Activated T-helper 1 cell treated with Interleukin-2 at 50 U/mL for 16 hours (primary cell): ENCODE results near the gene DPH1.

Source experiments
- DNase-seq: peaks from one replicate; pipeline ENCODE4 v3.0.0-alpha.2; 2020; ENCODE audit warnings: low read depth

Gene DPH1

DNA sequence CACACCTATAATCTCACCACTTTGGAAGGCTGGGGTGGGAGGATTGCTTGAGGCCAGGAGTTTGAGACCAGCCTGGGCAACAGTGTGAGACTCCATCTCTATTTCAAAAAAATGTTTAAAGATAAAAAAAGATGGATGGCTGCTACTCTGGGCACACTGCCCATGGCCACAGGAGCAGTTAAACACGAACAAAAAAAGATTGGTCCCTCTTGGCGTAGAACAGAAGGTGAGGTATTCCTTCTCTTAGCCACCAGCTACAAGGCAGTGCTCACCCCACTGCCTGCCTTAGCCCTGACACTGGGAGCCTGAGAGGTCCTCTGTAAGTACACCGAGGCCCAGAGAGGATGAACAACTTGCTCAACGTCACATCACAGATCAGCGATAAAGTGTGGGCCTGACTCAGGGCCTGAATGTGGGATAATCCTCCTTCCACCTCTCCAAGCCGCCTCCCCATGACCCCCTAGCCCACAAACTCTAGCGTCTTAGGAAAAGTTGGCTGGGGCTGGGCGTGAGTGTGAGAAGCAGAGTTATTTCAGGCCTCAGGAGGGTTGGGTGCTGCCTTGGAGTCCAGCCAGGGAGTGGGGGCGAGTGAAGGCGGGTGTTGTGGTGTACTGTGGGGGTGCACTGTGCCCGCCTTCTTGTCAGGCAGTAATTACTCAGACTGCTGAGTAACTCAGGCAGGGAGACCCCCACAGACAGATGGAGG lies 2.3 kb upstream of the DPH1 start:
- no peak for DNase-seq

DNA sequence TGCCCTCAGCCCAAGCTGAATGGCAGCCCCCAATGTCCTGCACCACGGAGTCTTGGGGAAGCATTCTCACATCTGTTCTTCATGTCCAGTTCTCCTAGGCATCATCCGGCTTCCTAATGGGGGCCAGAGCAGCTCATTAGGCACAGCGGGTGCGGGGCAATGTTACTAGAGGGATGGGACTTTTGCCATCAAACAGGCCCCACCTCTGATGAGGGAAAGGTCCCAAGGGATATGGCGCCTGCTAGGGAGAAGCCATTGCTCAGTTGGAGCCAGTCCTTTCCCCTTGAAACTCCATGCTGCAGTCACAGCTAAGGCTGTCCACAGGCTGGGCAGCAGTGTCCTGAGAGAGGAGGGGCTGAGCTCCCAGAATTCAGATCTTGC lies 1.7 kb upstream of the DPH1 start:
- no peak for DNase-seq

DNA sequence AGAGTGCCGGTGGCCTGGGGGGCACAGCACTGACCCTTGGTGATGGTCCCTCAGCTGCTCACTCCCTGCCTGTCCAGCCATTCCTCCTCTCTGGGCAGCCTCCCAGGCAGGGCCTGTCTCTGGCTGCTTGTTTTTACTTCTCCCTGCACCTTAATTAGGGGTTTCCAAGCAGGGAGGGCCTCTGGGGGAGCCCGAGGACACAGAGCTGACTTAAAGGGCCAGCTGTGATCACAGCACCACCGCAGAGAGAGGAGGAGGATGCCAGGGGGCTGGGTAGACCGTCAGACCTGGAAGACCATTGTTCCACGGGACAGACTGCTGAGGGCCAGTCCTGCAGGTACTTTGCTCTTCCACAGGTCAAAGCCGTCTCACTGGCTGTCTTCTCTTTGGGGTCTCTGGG lies 1.2 kb upstream of the DPH1 start:
- DNase-seq, result no peak

DNA sequence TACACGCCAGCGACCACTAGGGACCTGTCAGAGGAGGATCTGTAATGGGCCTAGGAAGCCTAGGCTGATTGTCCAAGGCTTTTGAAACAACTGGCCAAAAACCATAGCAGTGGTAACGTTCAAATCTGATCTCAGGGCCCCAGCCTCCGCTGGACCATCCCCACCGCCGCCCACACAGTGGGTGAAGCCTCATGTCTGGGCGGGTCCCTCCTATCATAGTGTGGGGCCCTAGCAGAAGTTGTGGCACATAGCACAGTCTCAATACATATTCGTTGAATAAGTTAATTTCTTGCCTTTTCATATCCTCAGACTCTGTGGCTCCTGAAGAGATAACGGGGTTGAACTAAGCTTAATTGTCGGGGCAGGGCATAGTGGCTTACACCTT lies 818 bp downstream of the DPH1 start:
- DNase-seq, result no peak

DNA sequence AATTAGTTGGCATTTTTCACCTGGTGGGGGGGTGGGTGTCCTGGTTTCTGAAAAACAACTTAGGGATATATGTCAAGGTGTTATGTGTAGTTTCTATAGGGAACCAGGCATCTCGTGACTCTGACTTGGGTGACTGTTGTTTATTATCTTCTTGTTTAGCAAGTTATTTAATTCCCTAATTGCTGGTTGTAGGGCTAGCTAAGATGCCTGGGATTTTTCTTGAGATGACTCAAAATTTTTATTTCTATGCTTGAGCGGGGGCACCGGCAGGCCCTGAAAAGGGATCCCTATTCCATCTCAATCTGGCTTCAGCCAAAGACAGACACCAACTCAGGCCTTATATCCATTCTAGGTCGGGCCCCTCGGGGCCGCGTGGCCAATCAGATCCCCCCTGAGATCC lies 3.2 kb downstream of the DPH1 start:
- no peak for DNase-seq

DNA sequence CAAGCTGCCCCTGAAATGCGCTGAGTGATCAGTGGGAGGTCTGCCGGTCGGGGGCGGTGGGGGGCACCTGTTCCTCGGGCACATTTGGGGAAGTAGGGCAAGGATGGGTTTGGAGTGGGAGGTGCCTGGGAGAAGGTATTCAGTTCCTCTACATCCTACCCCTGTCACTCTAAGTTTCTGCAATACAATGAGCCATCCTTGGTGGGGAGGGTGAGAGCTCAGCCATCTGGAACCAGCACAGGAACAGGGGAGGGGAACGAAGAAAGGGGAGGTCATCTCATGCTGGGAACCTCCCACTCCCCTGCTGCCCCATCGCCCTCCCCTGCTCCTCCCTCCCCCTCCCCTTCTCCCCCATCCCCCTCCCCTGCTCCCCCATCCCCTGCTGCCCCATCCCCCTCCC lies 4.2 kb downstream of the DPH1 start:
- DNase-seq, result no peak

DNA sequence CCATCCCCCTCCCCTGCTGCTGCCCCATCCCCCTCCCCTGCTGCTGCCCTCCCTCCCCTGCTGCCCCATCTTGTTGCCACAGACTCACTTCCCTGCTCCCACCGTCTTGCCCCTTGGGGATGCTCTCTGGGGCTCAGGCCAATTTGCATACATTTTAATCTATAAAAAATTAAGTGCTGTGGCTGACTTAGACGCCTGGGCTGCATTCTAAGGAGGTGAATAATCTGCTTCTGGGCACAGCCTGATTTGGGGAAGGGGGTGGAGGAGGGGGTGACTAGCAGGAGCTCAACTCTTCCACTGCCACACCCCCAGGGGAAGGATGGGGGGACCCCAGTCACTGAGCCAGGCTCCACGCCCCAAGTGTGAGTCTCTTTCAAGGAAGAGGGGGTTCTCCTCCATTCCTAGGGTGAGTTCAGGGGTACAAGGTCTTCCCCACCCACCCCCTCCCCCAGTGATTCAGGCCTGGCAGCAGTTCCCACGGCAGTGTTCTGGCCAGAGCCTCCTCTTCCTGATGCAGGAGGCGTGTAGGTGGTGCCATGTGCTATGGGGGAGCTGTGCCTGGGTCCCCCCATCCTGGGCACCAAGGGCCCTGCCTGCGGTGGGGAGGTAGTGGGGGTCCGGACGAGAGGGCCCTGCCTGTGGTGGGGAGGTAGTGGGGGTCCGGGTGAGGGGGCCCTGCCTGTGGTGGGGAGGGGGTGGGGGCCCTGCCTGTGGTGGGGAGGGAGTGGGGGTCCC lies 5.0 kb downstream of the DPH1 start:
- no peak for DNase-seq

DNA sequence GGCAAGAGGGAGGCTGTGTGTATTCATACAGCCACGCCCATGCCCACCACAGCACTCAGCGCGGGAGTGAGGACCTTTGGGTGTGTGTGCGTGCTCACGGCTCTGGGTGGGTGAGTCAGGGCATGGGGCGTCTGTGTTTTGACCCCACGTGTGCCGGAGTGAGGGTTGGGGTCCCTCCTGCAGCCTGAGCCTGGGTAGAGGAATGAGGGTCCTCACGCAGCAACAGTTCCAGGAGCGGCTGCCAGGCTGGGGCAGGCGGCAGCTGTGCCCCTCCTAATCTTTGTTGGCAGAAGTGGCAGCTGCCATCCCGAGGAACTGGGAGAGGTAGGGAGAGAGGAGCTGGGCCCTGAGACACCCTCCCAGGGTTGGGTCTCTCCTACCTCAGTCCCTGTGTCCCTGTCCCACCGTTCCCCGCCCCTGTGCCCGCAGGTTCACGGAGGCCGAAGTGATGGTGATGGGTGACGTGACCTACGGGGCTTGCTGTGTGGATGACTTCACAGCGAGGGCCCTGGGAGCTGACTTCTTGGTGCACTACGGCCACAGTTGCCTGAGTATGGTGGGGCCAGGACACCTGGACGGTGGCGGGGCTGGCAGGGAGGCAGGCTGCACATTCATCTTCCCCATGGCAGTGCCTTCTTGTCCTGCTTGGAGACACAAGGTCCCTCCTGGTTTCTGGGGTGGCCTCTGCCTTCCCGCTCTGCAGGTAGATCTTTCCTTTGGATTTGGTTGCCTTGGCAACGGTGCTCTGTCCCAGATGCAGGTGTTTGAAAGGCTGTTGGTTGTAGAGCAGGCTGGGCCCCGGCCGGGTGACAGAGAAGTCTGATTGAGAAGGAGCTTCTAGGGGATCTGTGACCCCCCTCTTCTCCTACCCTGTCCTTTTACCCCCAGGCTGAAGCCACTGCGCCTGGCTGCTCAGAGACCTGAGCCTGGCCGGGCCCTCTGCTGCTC lies 5.9 kb downstream of the DPH1 start:
- DNase-seq, result no peak

DNA sequence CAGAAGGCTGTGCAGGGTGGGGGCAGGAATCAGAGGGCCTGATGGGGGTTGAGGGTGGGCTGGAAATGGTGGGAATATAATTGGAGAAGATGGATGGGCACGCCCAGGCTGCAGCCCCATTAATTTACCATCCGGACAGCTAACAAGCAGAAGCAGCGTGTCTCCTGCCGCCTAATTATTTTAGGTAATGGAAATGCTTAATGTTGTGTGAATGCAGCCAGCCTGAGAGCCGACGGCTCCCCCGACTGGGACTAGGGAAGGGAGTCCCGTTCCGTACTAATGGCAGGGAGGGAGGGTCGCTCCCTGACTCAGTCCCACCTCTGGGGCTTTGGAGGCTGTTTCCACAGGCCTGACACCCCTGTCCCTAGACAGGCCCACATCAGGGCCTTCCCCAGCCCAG lies 7.2 kb downstream of the DPH1 start:
- no peak for DNase-seq

DNA sequence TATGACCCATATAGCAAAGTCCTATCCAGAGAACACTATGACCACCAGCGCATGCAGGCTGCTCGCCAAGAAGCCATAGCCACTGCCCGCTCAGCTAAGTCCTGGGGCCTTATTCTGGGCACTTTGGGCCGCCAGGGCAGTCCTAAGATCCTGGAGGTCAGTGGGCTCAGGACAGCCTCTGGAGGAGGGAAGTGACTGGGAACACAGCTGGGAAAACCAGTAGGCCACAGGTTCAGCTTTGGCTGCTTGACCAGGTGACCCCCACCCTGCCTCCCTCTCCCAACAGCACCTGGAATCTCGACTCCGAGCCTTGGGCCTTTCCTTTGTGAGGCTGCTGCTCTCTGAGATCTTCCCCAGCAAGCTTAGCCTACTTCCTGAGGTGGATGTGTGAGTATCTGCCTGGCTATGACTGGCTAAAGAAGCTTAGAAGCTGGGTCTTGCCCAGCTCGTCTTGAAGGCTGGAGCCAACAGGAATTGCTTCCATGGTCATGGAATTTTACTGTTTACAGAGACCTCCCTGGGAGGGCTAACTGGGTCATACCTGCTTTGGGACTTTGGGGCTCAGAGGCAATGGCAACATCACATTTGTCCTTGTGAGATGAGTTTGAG lies 10.4 kb downstream of the DPH1 start:
- DNase-seq, result no peak

DNA sequence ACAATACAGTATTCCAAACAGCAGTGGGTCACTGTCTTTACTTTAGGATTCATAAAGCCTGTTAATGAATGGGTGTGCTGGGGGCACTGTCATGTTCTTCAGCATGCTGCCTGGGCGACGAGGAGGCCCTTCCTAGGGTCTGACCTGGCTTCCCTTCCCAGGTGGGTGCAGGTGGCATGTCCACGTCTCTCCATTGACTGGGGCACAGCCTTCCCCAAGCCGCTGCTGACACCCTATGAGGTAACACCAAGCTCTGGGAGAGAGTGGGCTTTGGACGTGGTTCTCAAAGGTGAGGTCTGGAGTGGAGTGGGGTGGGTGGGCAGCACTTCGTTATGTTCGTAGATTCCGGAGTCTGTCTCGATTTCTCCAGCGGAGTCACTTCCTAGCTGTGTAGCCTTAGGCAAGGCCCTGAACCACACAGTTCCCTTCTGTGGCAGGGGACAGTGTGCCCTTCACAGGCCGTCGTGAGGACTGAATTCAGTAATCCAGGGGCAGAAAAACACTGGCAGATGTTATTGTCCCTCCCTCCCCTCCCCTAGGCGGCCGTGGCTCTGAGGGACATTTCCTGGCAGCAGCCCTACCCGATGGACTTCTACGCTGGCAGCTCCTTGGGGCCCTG lies 11.1 kb downstream of the DPH1 start:
- DNase-seq, result no peak

DNA sequence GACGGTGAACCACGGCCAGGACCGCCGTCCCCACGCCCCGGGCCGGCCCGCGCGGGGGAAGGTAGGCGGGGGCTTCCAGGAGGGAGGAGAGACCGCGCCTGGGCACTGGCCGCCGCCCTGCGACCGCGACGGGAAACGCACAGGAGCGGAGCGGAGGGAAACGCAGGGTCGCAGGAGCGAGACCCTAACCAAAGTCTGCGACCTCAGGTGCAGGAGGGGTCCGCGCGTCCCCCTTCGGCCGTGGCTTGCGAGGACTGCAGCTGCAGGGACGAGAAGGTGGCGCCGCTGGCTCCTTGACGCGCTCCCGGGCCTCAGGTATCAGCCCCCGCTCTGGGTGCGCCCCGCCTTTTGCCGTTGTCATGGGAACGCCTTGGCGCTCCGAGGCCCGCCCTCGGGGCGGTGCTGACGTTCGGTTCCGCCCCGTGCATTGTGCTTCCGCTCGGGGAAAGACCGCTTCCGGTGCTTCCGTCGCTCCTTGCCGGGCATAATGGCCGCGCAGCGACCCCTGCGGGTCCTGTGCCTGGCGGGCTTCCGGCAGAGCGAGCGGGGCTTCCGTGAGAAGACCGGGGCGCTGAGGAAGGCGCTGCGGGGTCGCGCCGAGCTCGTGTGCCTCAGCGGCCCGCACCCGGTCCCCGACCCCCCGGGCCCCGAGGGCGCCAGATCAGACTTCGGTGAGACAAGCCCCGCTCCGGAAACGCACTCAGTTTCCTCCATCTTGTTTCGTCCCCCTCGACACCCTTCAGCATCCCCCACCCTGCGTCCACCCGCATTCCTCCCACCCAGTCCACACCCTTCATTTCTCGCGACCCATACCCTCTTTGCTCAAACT lies 11.8 kb downstream of the DPH1 start, which contains the start of gene OVCA2:
TSS of gene OVCA2 (plus strand) at position 462 of the 829 bp plus-strand sequence. CDS start at position 488, 26 bp downstream.
- DNase-seq, result peak; percentile 97

DNA sequence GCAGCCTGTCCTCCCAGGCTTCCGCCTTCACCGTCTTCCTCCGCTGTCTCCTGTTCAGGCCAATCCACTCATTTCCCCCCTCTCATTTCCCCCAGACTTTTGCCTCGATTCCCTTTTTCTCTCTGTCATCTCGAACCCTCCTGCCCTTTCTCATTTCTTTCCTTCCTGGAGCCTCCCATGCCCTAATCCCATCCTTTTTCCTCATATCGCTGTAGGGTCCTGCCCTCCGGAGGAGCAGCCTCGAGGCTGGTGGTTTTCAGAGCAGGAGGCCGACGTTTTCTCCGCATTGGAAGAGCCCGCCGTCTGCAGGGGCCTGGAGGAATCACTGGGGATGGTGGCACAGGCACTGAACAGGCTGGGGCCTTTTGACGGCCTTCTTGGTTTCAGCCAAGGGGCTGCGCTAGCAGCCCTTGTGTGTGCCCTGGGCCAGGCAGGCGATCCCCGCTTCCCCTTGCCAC lies 12.5 kb downstream of the DPH1 start:
- DNase-seq, result no peak

DNA sequence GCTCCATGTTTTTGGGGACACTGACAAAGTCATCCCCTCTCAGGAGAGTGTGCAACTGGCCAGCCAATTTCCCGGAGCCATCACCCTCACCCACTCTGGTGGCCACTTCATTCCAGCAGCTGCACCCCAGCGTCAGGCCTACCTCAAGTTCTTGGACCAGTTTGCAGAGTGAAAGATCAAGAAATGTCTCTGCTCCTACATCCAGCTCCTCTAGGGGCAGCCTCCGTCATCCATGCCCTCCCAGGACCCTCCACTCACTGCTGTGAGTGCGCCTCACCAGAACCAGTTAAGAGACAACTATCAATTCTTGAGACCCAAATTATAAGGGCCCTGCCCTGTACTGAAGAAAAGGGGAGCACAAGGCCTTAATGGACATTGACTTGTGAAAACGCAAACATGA lies 13.0 kb downstream of the DPH1 start:
- no peak for DNase-seq

DNA sequence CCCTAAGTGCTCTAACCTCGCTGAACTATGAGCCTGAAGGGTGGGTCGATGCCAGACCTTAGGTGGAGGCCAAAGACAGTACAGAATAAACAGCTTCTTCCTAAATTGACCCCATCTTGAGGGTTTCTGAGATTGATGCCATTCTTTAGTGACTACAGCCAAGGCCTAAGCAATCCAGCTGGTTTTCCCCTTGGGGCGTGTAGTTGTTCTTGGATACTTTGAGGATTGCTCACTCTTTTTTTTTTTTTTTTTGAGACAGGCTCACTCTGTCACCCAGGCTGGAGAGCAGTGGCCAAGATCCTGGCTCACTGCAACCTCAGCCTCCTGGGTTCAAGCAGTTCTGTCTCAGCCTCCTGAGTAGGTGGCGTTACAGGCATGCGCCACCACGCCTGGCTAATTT lies 13.8 kb downstream of the DPH1 start:
- no peak for DNase-seq

DNA sequence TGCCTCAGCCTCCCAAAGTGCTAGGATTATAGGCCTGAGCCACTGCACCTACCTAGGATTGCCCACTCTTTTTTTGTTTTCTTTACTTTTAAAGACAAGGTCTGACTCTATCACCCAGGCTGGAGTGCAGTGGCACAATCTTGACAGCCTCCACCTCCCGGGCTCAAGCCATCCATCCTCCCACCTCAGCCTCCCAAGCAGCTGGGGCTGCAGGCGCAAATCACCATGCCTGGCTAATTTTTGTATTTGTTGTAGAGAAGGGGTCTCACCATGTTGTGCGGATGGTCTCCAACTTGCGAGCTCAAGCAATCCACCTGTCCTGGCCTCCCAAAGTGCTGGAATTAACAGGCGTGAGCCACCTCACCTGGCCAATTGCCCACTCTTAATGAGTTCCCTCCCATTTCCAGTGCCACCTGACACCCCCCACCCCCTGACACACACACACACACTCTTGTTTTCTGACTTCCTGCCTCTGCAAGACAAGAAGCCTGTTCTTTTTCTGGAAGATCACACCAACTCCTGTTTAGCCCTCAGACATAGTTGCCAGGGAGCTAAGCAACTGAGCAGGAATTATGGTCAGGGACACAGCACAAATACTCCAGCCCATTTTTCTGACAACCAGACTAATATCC lies 14.4 kb downstream of the DPH1 start:
- DNase-seq, result no peak

DNA sequence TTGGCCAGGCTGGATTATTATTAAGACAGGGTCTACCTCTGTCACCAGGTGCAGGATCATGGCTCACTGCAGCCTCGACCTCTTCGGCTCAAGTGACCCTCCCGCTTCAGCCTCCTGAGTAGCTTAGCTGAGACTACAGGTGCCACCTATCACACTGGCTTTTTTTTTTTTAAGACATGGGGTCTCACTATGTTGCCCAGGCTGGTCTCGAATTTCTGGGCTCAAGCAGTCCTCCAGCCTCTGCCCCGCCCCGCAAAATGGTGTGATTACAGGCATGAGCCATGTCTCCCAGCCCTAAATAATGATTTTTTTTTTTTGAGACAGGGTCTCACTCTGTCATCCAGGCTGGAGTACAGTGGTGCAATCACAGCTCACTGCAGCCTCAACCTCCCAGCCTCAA lies 17.6 kb downstream of the DPH1 start:
- DNase-seq, result no peak

DNA sequence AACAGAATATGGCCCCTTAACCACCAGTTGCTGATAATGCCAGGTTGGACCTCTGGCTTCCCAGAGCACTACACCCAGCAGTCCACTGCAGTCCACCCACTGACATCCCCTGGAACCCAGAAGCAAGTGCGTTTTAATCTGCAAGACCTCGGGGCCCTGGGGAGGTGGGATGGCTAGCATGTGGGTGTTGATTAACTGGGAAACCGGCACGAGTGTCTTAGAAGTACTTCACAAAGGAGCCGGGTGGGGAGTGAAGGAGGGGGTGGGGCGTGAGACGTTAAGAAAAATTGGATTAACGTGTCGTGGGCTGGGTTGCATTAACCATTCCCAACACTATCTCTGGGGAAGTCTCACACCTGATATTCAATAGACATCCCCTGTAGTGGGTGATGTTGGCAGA lies 18.9 kb downstream of the DPH1 start:
- no peak for DNase-seq

DNA sequence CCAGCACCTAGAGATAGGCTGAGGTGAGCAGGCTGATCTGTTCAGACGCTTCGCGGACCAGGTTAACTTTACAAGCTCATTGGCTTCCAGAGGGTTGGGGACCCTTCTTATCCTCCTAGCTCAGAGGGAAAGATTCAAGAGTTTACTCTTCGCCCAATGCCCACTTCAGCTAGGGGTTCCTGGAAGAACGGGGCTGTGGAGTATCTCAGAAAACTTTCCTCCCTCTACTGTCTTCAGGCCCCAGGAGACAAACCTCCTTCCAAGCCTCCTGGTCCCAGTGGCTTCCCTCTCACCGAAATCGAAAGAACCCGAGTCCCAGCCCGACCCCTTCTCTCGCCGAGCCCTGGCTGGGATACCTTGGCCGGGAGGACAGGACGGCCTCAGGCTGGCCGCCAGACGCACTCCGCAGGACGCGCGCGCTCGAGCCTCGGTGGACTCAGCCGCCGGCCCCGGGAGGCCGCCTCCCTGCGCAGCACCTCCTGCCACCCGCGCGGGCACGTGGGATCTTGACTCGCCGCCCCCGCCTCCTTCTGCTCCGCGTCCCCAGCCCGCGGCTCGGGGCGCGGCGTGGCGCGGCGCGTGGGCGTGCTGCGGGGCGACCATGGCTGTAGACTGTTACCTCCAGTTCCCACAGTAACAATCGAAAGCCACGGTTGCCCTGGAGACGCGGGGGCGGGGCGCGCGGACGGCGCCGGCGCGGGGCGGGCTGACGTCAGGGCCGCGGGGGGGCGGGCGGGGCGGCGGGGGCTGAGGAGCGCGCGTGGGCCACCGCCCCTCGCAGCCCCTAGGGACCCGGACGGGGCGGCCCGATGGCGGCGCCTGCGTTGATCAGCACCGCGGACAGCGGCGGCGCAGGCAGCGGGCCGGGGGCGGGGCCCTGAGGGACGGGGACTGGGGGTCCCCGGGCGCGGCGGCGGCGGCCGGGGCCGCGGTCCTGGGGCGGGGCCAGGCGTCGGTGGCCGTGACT lies 19.7 kb downstream of the DPH1 start:
- DNase-seq, result peak; percentile 85
